ENCODE measurements around the gene MDM1.

MDM1 gene

GRCh38 chr12:68356060-68356695 lies 24.0 kb upstream of the MDM1 start:
- no peak for DNase-seq

GRCh38 chr12:68354977-68355541 lies 22.9 kb upstream of the MDM1 start:
- DNase-seq, result no peak

DNA sequence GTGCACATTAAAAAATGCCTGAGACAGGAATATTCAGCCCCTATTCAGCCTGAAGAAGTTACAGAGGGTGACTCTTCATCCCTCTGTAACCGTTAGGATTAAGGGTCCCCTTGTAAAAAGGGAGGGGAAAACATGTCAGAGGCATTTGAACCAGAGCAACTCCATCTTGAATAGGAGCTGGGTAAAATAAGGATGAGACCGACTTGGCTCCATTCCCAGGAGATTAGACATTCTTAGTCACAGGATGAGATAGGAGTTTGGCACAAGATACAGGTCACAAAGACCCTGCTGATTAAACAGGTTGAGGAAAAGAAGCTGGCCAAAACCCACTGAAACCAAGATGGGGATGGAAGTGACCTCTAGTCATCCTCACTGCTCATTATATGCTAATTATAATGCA lies 19.9 kb upstream of the MDM1 start:
- no peak for DNase-seq

GRCh38 chr12:68350753-68351152 lies 18.6 kb upstream of the MDM1 start:
- DNase-seq, result no peak

DNA sequence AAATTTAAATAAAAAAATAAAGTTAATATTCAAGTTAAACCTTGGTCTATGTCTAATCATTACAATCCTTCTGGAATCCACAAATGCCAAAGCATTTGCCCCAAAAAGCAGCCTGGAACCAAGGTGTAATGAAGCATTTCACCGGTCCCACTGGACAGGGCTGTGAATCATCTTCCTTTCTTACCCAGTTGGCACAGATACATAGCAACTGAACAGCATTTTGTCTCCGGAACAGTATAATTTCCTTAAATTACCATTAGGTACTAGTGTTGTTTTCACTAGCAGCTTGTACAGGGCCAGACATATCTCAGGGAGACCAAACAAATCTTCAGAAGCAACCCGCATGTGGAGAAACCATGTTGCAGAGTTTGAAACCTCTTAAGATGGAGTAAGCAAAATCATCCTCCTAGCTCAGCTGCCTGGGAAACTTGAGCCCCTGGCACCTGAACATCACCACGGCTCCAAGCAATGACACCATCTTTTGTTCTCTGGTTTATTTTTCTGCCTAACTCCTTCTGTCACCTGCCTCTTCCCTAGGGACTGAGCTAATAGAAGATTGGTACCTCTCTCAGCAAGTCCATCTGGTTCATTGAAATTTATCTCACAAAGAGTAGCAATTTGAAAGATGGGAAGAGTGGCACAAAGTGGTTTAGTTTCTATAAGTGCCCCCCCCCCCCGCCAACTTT lies 17.9 kb upstream of the MDM1 start:
- DNase-seq, result no peak

- no peak for DNase-seq
Observed at GRCh38 chr12:68349220-68349621, 17.1 kb upstream of the MDM1 start.

DNA sequence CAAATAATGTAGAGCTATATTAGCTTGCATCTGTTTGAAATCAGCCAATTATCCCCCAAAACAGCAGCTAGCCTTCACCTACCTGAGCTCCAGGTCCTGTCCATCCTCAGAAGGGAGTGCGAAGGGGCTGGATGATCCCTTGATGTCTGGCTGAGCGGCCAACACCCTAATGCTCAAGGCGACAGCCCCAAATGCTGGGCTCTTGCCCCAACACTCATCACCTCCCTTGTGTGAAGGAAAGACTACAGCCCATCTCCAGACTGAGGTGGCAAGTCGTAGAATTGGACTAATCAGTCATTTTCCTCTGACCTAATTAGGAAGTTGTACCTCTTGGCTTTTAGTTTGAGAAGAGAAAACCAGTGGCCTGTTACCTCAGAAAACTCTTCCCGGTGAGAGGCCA lies 16.3 kb upstream of the MDM1 start:
- DNase-seq, result no peak

- DNase-seq, result no peak
Observed at GRCh38 chr12:68345763-68346162, 13.6 kb upstream of the MDM1 start.

- no peak for DNase-seq
Observed at GRCh38 chr12:68344126-68344525, 12.0 kb upstream of the MDM1 start.

DNA sequence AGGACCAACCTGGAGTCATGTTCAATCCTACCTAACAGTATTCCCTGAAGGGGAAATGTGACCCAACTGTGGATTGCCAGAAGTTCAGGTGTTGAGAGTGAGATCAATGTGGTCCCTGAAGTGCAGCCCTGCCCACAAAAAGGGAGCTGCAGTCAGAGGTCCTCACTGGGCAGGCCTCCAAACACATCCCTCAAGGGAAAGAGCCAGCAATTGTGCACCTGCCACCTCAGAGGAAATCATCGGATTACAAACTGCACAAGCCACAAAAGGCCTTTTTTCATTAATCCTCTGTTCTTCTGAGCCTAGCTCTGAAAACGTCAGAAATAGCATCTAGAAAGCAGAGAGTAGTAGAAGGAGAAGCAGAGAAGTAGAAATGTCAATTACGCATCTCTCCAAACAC lies 10.8 kb upstream of the MDM1 start:
- DNase-seq, result no peak

GRCh38 chr12:68341822-68342221 lies 9.7 kb upstream of the MDM1 start:
- DNase-seq, result no peak

GRCh38 chr12:68340404-68341270 lies 8.5 kb upstream of the MDM1 start:
- no peak for DNase-seq

DNA sequence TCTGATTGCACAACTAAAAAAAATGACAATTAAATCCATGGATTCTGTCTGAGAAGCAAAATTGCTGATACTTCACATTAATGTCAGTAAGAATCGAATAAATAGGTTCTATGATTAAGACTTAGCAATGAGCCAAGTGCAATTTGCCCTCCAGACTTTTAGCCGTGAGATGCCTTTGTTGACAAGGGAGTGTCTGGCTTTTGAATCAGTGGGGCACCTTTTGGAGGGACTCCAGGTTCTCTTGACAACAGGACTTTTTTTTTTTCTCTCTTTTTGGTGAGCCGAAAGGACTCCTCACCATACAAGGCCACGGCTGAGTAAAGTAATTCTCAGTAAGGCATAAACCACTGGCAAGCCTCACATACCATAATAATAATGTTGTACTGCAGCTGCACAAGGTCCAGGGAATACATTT lies 4.7 kb upstream of the MDM1 start:
- DNase-seq, result no peak

DNA sequence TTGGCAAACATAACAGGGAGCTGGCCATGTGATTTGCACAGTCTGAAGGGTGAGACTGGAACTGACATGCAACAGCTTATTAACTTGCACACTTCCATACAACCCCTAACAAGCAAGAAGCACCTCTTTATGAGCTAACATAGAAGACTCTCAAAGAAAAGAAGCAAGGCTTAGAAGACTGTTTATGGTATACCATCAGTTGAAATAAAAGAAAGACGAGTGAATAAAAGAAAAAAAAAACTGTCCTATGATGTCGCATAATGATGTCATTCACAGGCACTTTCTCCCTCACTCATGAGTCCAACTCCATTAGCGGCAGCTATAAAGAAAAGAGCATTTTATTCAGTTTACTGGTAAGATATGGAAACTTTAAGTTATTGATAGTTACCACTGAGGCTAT lies 3.3 kb upstream of the MDM1 start:
- DNase-seq, result no peak

DNA sequence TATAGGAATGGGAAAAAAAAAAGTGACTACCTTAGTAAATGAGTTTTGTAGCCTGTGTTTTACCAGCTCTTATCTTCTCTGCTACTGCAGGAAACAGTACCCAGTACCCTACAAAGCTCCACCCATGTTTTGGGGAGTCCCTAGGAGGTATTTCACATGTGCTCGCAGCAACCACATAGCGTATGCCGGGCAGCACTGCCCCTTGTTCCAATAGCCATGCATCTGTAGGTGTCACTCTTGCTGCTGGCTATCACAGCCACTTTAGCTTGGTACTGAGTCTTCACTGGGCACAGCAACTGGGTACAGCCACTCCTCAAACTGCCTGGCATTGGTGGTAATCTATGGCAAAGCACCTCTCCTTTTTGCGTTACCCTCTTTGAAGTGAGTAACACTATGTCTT lies 2.0 kb upstream of the MDM1 start:
- no peak for DNase-seq

GRCh38 chr12:68332728-68333630 lies 817 bp upstream of the MDM1 start:
- no peak for DNase-seq

DNA sequence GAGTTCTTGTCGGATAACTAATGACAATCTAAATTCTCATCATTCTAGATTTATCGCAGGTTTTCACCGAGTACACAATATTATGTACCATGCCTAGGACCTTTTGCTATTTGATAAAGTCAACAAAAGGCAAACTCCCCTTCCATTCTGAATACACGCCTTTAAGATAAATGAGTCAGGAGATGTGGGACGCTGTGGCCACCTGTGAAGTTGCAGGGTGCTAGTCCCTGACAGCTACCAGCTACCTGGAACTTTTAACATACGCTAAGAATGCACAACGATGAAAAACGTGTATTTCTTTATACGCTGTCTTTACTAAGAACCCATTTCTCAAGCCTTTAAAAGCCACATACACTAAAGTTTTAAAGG lies 678 bp downstream of the MDM1 start:
- no peak for DNase-seq

- DNase-seq, result no peak
Observed at GRCh38 chr12:68327896-68328295, 4.3 kb downstream of the MDM1 start.

- DNase-seq, result no peak
Observed at GRCh38 chr12:68326716-68327115, 5.4 kb downstream of the MDM1 start.

GRCh38 chr12:68325966-68326365 lies 6.2 kb downstream of the MDM1 start:
- no peak for DNase-seq

DNA sequence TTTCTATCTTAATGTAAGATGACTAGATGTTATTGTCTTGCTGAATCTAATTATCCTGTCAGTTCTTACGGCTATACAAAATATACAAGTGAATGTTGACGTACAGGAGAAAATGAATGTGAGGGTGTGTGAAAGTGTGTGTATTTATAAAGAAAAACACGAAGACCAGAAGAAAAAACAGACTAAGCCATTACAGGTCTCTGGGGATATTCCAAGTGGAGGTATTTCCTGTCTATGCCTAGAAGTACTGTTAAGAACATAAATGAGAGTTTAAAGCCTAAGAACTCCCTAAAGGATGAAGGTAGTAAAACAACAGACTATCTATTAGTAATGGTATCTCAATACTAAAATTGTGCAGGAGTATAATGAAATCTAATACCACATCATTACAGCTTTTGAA lies 7.6 kb downstream of the MDM1 start:
- no peak for DNase-seq

GRCh38 chr12:68321140-68321539 lies 11.0 kb downstream of the MDM1 start:
- DNase-seq, result no peak
